Glomerular endothelial cell (primary cell): ENCODE measurements around the gene AS3MT. TPM values are rescaled to one million over a fixed set of nuclear protein-coding genes. Genes with fewer than 3 reads are reported as not detected.

Source experiments
- total RNA-seq: library from RNA; depleted of rRNA; stranded (reverse); fragments of >200 nt; gene quantifications from 2 replicates; pipeline ENCODE4 v1.2.3, GENCODE V29; 2015

The AS3MT gene
- total RNA-seq, 1 donor from 2014 or later: 0.82 TPM

Other genes with a start within 250 kb of the AS3MT start
- 163 and 181 TPM in 2 replicates for gene TRIM8, start 225.0 kb upstream of the AS3MT start, total RNA-seq
- 6.4 and 7.4 TPM in 2 replicates for gene ARL3, start 155.1 kb upstream of the AS3MT start, total RNA-seq
- gene SFXN2, start 154.8 kb upstream of the AS3MT start, total RNA-seq: 2.7 and 6.0 TPM in 2 replicates
- gene WBP1L, start 125.5 kb upstream of the AS3MT start, total RNA-seq: 77.8 and 101 TPM in 2 replicates
- gene CYP17A1, start 32.1 kb upstream of the AS3MT start, total RNA-seq: not detected in 2 replicates
- gene BORCS7, start 15.2 kb upstream of the AS3MT start, total RNA-seq: 16.2 and 22.5 TPM in 2 replicates
- gene CNNM2, start 48.8 kb downstream of the AS3MT start, total RNA-seq: 2.8 and 4.3 TPM in 2 replicates